H9 (cell line): ENCODE measurements around the gene MSMP. TPM values are rescaled to one million over a fixed set of nuclear protein-coding genes. Genes with fewer than 3 reads are reported as not detected.

Experiments used
- DNase-seq: peaks from one replicate; pipeline ENCODE4 v3.0.0-alpha.2; 2017
- H2AFZ ChIP-seq: one replicate; pipeline ENCODE4 v1.6.1; 2013; ENCODE audit warnings: mild to moderate bottlenecking, low read length, control low read depth, moderate library complexity
- H2AK5ac ChIP-seq: 2 replicates; pipeline ENCODE4 v1.6.1; 2013; ENCODE audit warnings: low read length, control low read depth, mixed read lengths; ENCODE audit not compliant: insufficient read length
- H2BK120ac ChIP-seq: one replicate; pipeline ENCODE4 v1.6.1; 2013; ENCODE audit warnings: low read depth, mild to moderate bottlenecking, low read length, control low read depth, inconsistent platforms; ENCODE audit not compliant: poor library complexity, severe bottlenecking
- H2BK12ac ChIP-seq: 2 replicates; pipeline ENCODE4 v1.6.1; 2013; ENCODE audit warnings: low read length, control low read depth, mixed read lengths, low read depth; ENCODE audit not compliant: insufficient read length
- H2BK15ac ChIP-seq: 2 replicates; pipeline ENCODE4 v1.6.1; 2013; ENCODE audit warnings: low read depth, low read length, control low read depth
- H2BK20ac ChIP-seq: one replicate; pipeline ENCODE4 v1.6.1; 2013; ENCODE audit warnings: low read depth, mild to moderate bottlenecking, low read length, control low read depth, inconsistent platforms; ENCODE audit not compliant: poor library complexity, severe bottlenecking
- H2BK5ac ChIP-seq: 2 replicates; pipeline ENCODE4 v1.6.1; 2013; ENCODE audit warnings: low read length, control low read depth, mixed read lengths; ENCODE audit not compliant: insufficient read length
- H3K14ac ChIP-seq: 2 replicates; pipeline ENCODE4 v1.6.1; 2013; ENCODE audit warnings: low read length, control low read depth; ENCODE audit not compliant: insufficient read depth
- H3K18ac ChIP-seq: 2 replicates; pipeline ENCODE4 v1.6.1; 2013; ENCODE audit warnings: low read depth, mild to moderate bottlenecking, mixed read lengths, low read length, control low read depth; ENCODE audit not compliant: insufficient read length
- H3K23ac ChIP-seq: 2 replicates; pipeline ENCODE4 v1.6.1; 2013; ENCODE audit warnings: low read length, control low read depth, mixed read lengths, low read depth; ENCODE audit not compliant: insufficient read length
- H3K23me2 ChIP-seq: 2 replicates; pipeline ENCODE4 v1.6.1; 2013; ENCODE audit warnings: low read depth, mild to moderate bottlenecking, mixed read lengths, low read length, control low read depth; ENCODE audit not compliant: insufficient read length, poor library complexity, severe bottlenecking
- H3K27ac ChIP-seq: 2 replicates; pipeline ENCODE4 v1.5.1; 2013; ENCODE audit warnings: low read length, control low read depth, mixed read lengths, low read depth; ENCODE audit not compliant: insufficient read length
- H3K27me3 ChIP-seq: 2 replicates; pipeline ENCODE4 v1.6.1; 2013; ENCODE audit warnings: low read length, control low read depth, inconsistent platforms; ENCODE audit not compliant: insufficient read depth
- H3K4ac ChIP-seq: 2 replicates; pipeline ENCODE4 v1.6.1; 2013; ENCODE audit warnings: low read depth, mild to moderate bottlenecking, control low read depth, inconsistent platforms, low read length, moderate library complexity
- H3K4me1 ChIP-seq: 2 replicates; pipeline ENCODE4 v1.6.1; 2013; ENCODE audit warnings: low read length, control low read depth, inconsistent platforms; ENCODE audit not compliant: insufficient read depth
- H3K4me2 ChIP-seq: 2 replicates; pipeline ENCODE4 v1.6.1; 2013; ENCODE audit warnings: low read length, control low read depth, mixed read lengths; ENCODE audit not compliant: insufficient read length, insufficient read depth
- H3K56ac ChIP-seq: 2 replicates; pipeline ENCODE4 v1.6.1; 2013; ENCODE audit warnings: low read depth, mild to moderate bottlenecking, mixed read lengths, low read length, control low read depth; ENCODE audit not compliant: insufficient read length
- H3K79me1 ChIP-seq: 2 replicates; pipeline ENCODE4 v1.6.1; 2013; ENCODE audit warnings: low read depth, mild to moderate bottlenecking, moderate library complexity, low read length, control low read depth, inconsistent platforms; ENCODE audit not compliant: insufficient read depth, poor library complexity, severe bottlenecking
- H3K79me2 ChIP-seq: 2 replicates; pipeline ENCODE4 v1.6.1; 2013; ENCODE audit warnings: low read length, control low read depth, inconsistent platforms; ENCODE audit not compliant: insufficient read depth
- H3K9ac ChIP-seq: 2 replicates; pipeline ENCODE4 v1.6.1; 2013; ENCODE audit warnings: low read length, control low read depth, mixed read lengths; ENCODE audit not compliant: insufficient read length; ENCODE audit errors: extremely low read depth
- H3K9me3 ChIP-seq: one replicate; pipeline ENCODE4 v1.6.1; 2013; ENCODE audit warnings: low read depth, low read length, inconsistent platforms; ENCODE audit not compliant: control insufficient read depth
- H3T11ph ChIP-seq: one replicate; pipeline ENCODE4 v1.6.1; 2013; ENCODE audit warnings: mild to moderate bottlenecking, low read length, control low read depth, inconsistent platforms
- H4K20me1 ChIP-seq: one replicate; pipeline ENCODE4 v1.6.1; 2013; ENCODE audit not compliant: control insufficient read depth, insufficient read length, insufficient read depth
- H4K5ac ChIP-seq: 2 replicates; pipeline ENCODE4 v1.6.1; 2013; ENCODE audit warnings: low read depth, mild to moderate bottlenecking, mixed read lengths, low read length, control low read depth; ENCODE audit not compliant: insufficient read length
- H4K8ac ChIP-seq: replicated peaks from 2 replicates; pipeline ENCODE4 v1.6.1; 2013; ENCODE audit warnings: low read length, control low read depth, mixed read lengths, low read depth; ENCODE audit not compliant: insufficient read length
- H4K91ac ChIP-seq: 2 replicates; pipeline ENCODE4 v1.6.1; 2013; ENCODE audit warnings: low read depth, mild to moderate bottlenecking, moderate library complexity, mixed read lengths, low read length, control low read depth; ENCODE audit not compliant: insufficient read length
- H3K27ac Mint-ChIP-seq, 3 experiments: 2 replicates in 2 of 3; 3 replicates in 1 of 3; pipeline ENCODE4 v1.8.0; 2020 to 2021; ENCODE audit warnings: mixed read lengths in 3 of 3, mild to moderate bottlenecking in 1 of 3, moderate library complexity in 1 of 3
- H3K27me3 Mint-ChIP-seq: 2 replicates; pipeline ENCODE4 v1.8.0; 2021; ENCODE audit warnings: low read depth, mild to moderate bottlenecking, moderate library complexity, mixed read lengths
- H3K36me3 Mint-ChIP-seq, 3 experiments: 2 replicates in 2 of 3; 3 replicates in 1 of 3; pipeline ENCODE4 v1.8.0; 2020 to 2021; ENCODE audit warnings: low read depth in 3 of 3, mixed read lengths in 3 of 3; ENCODE audit not compliant: insufficient read depth in 1 of 3
- H3K4me1 Mint-ChIP-seq, 2 experiments: 2 replicates each; pipeline ENCODE4 v1.8.0; 2020; ENCODE audit warnings: mixed read lengths in 2 of 2
- H3K4me3 Mint-ChIP-seq, 2 experiments: 2 replicates in 1 of 2; 3 replicates in 1 of 2; pipeline ENCODE4 v1.8.0; 2020 to 2021; ENCODE audit warnings: mild to moderate bottlenecking in 2 of 2, mixed read lengths in 2 of 2, moderate library complexity in 1 of 2
- H3K9me3 Mint-ChIP-seq, 2 experiments: 2 replicates in 1 of 2; 3 replicates in 1 of 2; pipeline ENCODE4 v1.8.0; 2020; ENCODE audit warnings: mild to moderate bottlenecking in 2 of 2, mixed read lengths in 2 of 2, moderate library complexity in 1 of 2
- WGBS: extraction: QIAGEN DNeasy Blood & Tissue Kit; methylation state at CpG from one replicate; pipeline ENCODE4 v1.1.7; 2013; ENCODE audit warnings: missing lambda C conversion rate, low lambda C conversion rate, mixed read lengths; ENCODE audit not compliant: insufficient read length; ENCODE audit errors: extremely low coverage; 5-methylcytosine and 5-hydroxymethylcytosine counted together
- total RNA-seq: library from RNA; stranded (reverse); gene quantifications from 2 replicates; pipeline ENCODE4 v1.2.1, GENCODE V29; 2021
- TF ChIP-seq, protein P1 (sequence below): fragments of 200-600 bp; sonication (generic); conservative IDR thresholded peaks from 3 replicates; pipeline ENCODE4 v1.8.0; 2021; ENCODE audit warnings: antibody characterized with exemption, mild to moderate bottlenecking

Gene MSMP
- total RNA-seq, 1 experiment from 2014 or later: 0.83 TPM

DNA sequence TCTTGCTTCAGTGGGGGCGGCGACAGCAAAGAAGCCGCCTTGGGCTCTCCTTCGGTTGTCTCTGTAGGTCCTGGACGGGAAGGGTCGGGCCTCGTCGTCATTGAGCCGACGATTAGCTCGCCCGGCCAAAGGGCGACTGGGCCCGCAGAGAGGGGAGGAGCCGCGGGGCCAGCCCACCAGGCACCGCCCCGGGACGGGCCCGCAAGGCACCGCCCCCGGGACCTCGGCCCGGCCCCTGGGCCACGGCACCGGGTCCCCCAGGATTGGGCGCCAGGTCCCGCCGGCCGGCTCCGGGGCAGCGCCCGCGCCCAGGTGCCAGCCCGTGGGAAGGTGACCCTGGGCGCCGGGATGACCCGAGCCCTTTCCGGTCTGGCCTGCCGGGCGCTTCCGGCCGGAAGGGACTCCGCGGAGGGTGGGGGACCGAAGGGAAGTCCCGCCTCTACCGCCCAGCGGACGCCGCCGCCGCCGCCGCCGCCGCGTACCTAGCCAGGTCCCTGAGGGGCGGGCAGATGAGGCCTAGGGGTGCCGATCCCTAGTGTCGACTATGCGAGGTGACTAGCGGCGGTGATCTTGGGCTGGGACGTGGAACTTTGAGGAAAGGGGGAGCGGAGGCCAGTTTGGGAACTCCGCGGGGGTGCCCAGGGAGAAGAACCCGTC lies 5.1 kb downstream of the MSMP start, which contains the start of the genes GBA2 and RGP1:
Gene GBA2, minus strand, starts transcription at position 371 of the 657 bp plus-strand sequence. CDS start 524 bp downstream, outside the sequence.
Gene RGP1, plus strand, starts transcription at position 430 of the 657 bp plus-strand sequence. CDS start 469 bp downstream, outside the sequence.
- peaks cover 21% of the 10 kb centered on the region for H3K79me2 ChIP-seq
- H2BK12ac ChIP-seq: no peak within 1 kb of the TSS
- H2AK5ac ChIP-seq: no peak within 1 kb of the TSS
- H3K9me3 ChIP-seq: no peaks in the 10 kb centered on the region
- Mint-ChIP-seq H3K4me3 (peak within 1 kb of the TSS; percentile 93 to 95), H3K27me3 (no peaks in the 10 kb centered on the region), H3K4me1 (peaks cover 28% of the 10 kb centered on the region in 2 experiments), H3K9me3 (no peaks in the 10 kb centered on the region), H3K27ac (peak within 1 kb of the TSS; percentile 73 to 95 (median 91); a peak in 6 of 7 replicates), H3K36me3 (peaks cover 22 to 64% (median 57%) of the 10 kb centered on the region in 3 experiments; a peak in 6 of 7 replicates)
- peaks cover 18% of the 10 kb centered on the region for H3K23me2 ChIP-seq
- no peak within 1 kb of the TSS for H2BK20ac ChIP-seq
- no peak within 1 kb of the TSS for H2BK5ac ChIP-seq
- no peak within 1 kb of the TSS for H4K8ac ChIP-seq
- H4K20me1 ChIP-seq: no peaks in the 10 kb centered on the region
- WGBS: no CpG with 5 or more reads among the region's 69 CpGs
- peak within 1 kb of the TSS; percentile 16; the same call in 1 of the 2 replicates for H3K14ac ChIP-seq
- peak within 1 kb of the TSS; percentile 79 for H3K9ac ChIP-seq
- no peak within 1 kb of the TSS for H2BK15ac ChIP-seq
- no peak within 1 kb of the TSS for H3K4ac ChIP-seq
- H3K27me3 ChIP-seq: no peaks in the 10 kb centered on the region
- no peak within 1 kb of the TSS for H3K27ac ChIP-seq
- peak within 1 kb of the TSS; percentile 98 for H3K4me2 ChIP-seq
- no peak within 1 kb of the TSS for H4K5ac ChIP-seq
- peaks cover 3% of the 10 kb centered on the region; the same call in 1 of the 2 replicates for H3K4me1 ChIP-seq
- peak; percentile 83 for DNase-seq
- no peak within 1 kb of the TSS for H2AFZ ChIP-seq
- H3T11ph ChIP-seq: no peak within 1 kb of the TSS
- TF ChIP-seq, protein P1, sequence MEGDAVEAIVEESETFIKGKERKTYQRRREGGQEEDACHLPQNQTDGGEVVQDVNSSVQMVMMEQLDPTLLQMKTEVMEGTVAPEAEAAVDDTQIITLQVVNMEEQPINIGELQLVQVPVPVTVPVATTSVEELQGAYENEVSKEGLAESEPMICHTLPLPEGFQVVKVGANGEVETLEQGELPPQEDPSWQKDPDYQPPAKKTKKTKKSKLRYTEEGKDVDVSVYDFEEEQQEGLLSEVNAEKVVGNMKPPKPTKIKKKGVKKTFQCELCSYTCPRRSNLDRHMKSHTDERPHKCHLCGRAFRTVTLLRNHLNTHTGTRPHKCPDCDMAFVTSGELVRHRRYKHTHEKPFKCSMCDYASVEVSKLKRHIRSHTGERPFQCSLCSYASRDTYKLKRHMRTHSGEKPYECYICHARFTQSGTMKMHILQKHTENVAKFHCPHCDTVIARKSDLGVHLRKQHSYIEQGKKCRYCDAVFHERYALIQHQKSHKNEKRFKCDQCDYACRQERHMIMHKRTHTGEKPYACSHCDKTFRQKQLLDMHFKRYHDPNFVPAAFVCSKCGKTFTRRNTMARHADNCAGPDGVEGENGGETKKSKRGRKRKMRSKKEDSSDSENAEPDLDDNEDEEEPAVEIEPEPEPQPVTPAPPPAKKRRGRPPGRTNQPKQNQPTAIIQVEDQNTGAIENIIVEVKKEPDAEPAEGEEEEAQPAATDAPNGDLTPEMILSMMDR: no peak
- H3K23ac ChIP-seq: no peak within 1 kb of the TSS
- peaks cover 19% of the 10 kb centered on the region for H3K79me1 ChIP-seq
- H2BK120ac ChIP-seq: no peak within 1 kb of the TSS
- H4K91ac ChIP-seq: no peak within 1 kb of the TSS
- no peak within 1 kb of the TSS for H3K56ac ChIP-seq
- no peak within 1 kb of the TSS for H3K18ac ChIP-seq
